ENCODE results near the gene MAMDC4. TPM values are rescaled to one million over a fixed set of nuclear protein-coding genes. Genes with fewer than 3 reads are reported as not detected.
A peak's percentile ranks its signal among the peaks of the same experiment; 100 is the strongest.

MAMDC4 gene
- total RNA-seq, 2 donors from 2014 or later, result 11.0 to 61.7 TPM

DNA sequence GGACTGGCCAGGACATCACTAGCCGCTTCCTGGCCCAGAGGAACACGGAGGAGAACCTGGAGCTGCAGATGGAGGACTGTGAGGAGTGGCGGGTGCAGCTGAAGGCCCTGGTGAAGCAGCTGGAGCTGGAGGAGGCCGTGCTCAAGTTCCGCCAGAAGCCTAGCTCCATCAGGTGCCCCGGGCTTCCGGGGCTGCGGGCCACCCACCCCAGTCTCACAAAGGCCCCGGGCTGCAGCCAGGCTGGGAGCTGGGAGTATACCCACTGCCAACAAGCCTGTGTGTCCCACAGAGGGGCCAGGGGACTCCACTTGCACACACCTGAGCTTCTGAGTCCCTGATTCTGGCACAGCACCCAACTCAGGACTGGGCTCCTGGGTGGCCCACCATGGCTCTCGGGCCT, 46.1 kb upstream of the MAMDC4 start:
- Histone ChIP-seq H3K4me3 (no peak overlapping the region), H3K27ac (no peak overlapping the region), H3K9me3 (no peaks in the 10 kb centered on the region), H3K27me3 (no peaks in the 10 kb centered on the region), H3K4me1 (peaks cover 16% of the 10 kb centered on the region), H3K9ac (ENCODE audit: low read depth in 2 of 2, low read length in 2 of 2) (peak overlapping the region; percentile 34 to 84), H3K36me3 (no peaks in the 10 kb centered on the region)
- TF ChIP-seq, protein P1, sequence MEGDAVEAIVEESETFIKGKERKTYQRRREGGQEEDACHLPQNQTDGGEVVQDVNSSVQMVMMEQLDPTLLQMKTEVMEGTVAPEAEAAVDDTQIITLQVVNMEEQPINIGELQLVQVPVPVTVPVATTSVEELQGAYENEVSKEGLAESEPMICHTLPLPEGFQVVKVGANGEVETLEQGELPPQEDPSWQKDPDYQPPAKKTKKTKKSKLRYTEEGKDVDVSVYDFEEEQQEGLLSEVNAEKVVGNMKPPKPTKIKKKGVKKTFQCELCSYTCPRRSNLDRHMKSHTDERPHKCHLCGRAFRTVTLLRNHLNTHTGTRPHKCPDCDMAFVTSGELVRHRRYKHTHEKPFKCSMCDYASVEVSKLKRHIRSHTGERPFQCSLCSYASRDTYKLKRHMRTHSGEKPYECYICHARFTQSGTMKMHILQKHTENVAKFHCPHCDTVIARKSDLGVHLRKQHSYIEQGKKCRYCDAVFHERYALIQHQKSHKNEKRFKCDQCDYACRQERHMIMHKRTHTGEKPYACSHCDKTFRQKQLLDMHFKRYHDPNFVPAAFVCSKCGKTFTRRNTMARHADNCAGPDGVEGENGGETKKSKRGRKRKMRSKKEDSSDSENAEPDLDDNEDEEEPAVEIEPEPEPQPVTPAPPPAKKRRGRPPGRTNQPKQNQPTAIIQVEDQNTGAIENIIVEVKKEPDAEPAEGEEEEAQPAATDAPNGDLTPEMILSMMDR (IDR thresholded peaks at IDR 0.05), result no peak
- intact Hi-C loops (cut with DNase I), result no loop called here
- DNase-seq, result no peak

DNA sequence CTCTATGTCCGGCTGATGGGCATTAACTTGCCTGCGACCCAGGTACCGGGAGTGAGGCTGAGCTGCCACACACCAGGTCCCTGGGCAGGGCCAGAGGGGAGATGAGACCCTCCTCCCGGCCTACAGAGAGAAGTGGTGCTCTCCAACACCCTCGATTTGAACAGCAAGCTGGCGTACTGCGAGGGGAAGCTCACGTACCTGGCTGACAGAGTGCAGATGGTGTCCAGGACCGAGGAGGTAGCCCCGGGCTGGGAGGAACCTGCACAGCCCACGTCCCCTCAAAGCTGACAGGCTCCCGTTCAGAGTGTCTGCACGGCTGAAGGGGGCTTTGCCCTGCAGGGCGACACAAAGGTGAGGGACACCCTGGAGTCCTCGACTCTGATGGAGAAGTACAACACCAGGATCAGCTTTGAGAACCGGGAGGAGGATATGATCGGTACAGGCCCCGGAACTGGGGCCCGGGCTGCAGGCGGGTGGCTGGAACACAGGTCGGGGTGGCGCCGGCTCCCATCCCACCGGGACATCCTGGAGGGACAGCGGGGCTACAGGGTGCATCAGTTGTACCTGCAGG, 45.4 kb upstream of the MAMDC4 start:
- DNase-seq, result no peak
- TF ChIP-seq, protein P1 (IDR thresholded peaks at IDR 0.05), result no peak
- Histone ChIP-seq H3K27ac (peak overlapping the region; percentile 95), H3K36me3 (no peaks in the 10 kb centered on the region), H3K4me1 (peaks cover 16% of the 10 kb centered on the region), H3K9me3 (no peaks in the 10 kb centered on the region), H3K9ac (ENCODE audit: low read depth in 2 of 2, low read length in 2 of 2) (peak overlapping the region; percentile 84 to 85), H3K4me3 (peak overlapping the region; percentile 88), H3K27me3 (no peaks in the 10 kb centered on the region)
- intact Hi-C loops (cut with DNase I), result no loop called here

DNA sequence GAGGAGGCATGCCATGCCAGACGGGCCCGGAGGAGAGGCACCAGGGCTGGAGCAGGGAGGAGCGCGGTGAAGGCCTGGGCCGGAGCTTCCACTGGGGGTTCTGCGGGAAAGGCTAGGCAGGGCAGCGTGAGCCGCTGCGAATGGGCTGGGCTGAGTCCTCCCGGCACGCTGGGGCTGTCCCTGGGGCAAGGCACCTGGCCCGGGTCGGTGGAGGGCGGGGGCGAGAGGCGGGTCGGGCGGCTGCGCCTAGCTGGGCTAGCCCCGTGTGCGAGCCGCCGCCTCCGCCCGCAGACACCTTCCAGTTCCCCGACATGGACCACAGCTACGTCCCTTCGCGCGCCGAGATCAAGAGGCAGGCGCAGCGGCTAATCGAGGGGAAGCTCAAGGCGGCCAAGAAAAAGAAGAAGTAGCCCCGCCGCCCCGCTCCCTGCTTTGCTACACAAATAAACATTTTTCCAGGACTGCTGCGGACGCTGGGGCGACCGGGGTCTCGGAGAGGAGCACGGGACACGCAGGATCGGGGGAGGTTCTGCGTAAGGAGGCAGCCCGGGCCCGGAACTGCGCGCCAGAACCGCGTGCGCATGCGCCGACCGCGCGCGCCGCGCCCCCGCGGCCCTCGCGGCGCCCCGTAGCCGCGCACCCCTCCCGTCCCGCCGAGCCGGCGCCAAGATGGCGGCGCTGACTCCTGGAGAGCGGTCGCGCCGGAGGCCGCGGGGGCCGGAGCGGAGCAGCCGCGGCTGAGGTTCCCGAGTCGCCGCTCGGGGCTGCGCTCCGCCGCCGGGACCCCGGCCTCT, 44.7 kb upstream of the MAMDC4 start, which contains the start of gene RABL6:
RABL6 (plus strand) TSS at position 668 of the 794 bp plus-strand sequence. CDS start 249 bp downstream, outside the sequence.
- H3K27ac ChIP-seq, result peak within 1 kb of the TSS; percentile 95
- peak within 1 kb of the TSS; percentile 88 for H3K4me3 ChIP-seq
- intact Hi-C loops (cut with DNase I), result no loop called here
- peak; percentile 76 for DNase-seq
- H3K4me1 ChIP-seq, result peaks cover 16% of the 10 kb centered on the region
- TF ChIP-seq, protein P1 (IDR thresholded peaks at IDR 0.05), result no peak
- peak within 1 kb of the TSS; percentile 85 to 91 for H3K9ac ChIP-seq (ENCODE audit: low read depth in 2 of 2, low read length in 2 of 2)
- no peaks in the 10 kb centered on the region for H3K27me3 ChIP-seq
- H3K36me3 ChIP-seq, result no peaks in the 10 kb centered on the region
- H3K9me3 ChIP-seq, result no peaks in the 10 kb centered on the region

DNA sequence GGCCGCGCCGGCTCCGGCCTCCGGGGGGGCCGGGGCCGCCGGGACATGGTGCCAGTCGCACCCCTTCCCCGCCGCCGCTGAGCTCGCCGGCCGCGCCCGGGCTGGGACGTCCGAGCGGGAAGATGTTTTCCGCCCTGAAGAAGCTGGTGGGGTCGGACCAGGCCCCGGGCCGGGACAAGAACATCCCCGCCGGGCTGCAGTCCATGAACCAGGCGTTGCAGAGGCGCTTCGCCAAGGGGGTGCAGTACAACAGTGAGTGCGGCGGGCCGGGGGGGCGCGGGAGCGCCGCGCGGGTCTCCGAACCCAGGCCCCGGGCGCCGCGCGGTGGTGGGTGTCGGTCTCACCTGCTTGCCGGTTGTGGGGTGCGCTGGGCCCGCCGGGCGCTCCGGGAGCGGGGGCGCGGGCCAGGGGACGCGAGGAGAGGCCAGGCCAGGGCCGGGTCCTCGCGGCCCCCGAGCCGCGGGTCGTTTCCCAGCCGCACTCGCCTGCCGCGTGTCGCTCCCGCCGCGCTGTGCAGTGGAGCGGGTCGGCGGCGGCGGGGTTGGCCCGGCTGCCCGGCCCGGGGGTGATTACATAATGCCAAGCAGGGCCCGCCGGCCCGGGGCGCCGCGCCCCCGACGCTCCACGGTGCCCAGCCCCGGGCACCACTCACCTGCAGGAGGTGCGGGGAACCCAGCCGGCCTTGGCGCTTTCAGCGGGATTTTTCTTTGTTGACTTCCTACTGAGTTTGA, 43.9 kb upstream of the MAMDC4 start:
- Histone ChIP-seq H3K9ac (ENCODE audit: low read depth in 2 of 2, low read length in 2 of 2) (peak overlapping the region; percentile 85 to 91), H3K27me3 (no peaks in the 10 kb centered on the region), H3K4me3 (peak overlapping the region; percentile 88), H3K9me3 (no peaks in the 10 kb centered on the region), H3K4me1 (peaks cover 16% of the 10 kb centered on the region), H3K36me3 (no peaks in the 10 kb centered on the region), H3K27ac (peak overlapping the region; percentile 62)
- TF ChIP-seq, protein P1 (IDR thresholded peaks at IDR 0.05), result no peak
- intact Hi-C loops (cut with DNase I), result no loop called here
- DNase-seq, result peak; percentile 46

DNA sequence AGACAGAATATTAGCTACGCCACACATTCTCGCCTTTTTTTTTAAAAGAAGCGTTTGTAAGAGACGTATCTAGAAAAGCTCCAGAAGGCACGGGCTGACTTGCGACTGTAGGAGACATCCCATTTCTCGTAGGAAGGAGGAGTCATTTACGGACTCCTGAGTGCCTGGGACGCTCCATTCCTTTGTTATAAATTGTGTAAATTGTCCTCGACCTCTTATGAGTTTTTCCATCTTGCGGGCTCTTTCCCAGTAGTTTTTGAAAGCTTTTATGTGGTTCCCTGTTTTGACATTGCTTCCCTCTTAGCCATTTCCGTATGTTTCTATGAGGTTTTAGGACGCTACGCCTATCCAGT, 43.4 kb upstream of the MAMDC4 start:
- H3K9ac ChIP-seq (ENCODE audit: low read depth in 2 of 2, low read length in 2 of 2), result peak overlapping the region in 1 of 2 donors; percentile 85
- peak overlapping the region; percentile 88 for H3K4me3 ChIP-seq
- peaks cover 16% of the 10 kb centered on the region for H3K4me1 ChIP-seq
- H3K27ac ChIP-seq, result peak overlapping the region; percentile 62
- no peak for DNase-seq
- intact Hi-C loops (cut with DNase I), result no loop called here
- H3K36me3 ChIP-seq, result no peaks in the 10 kb centered on the region
- H3K27me3 ChIP-seq, result no peaks in the 10 kb centered on the region
- no peaks in the 10 kb centered on the region for H3K9me3 ChIP-seq
- TF ChIP-seq, protein P1 (IDR thresholded peaks at IDR 0.05), result no peak
